IPS DF 4.7 (cell line): ENCODE data around the gene BNC2.

Experiments
- DNase-seq: peaks from one replicate; pipeline ENCODE4 v3.0.0-alpha.2; 2013; ENCODE audit warnings: low spot score; ENCODE audit errors: extremely low read depth

The BNC2 gene

GRCh38 chr9:16816011-16816410 is 54.5 kb downstream of the BNC2 start:
- no peak for DNase-seq

GRCh38 chr9:16815079-16815478 is 55.4 kb downstream of the BNC2 start:
- DNase-seq = no peak

- no peak for DNase-seq
These were observed 56.6 kb downstream of the BNC2 start for GRCh38 chr9:16813838-16814237.

- no peak for DNase-seq
These were observed 58.3 kb downstream of the BNC2 start for GRCh38 chr9:16811987-16812685.

GRCh38 chr9:16809912-16810610 is 60.4 kb downstream of the BNC2 start:
- peak; percentile 100 for DNase-seq

- no peak for DNase-seq
These were observed 63.8 kb downstream of the BNC2 start for GRCh38 chr9:16806674-16807073.

GRCh38 chr9:16803648-16804047 is 66.8 kb downstream of the BNC2 start:
- DNase-seq = no peak

GRCh38 chr9:16801871-16802466 is 68.5 kb downstream of the BNC2 start:
- no peak for DNase-seq

- no peak for DNase-seq
These were observed 74.1 kb downstream of the BNC2 start for GRCh38 chr9:16796304-16796825.

- DNase-seq = no peak
These were observed 75.4 kb downstream of the BNC2 start for GRCh38 chr9:16794871-16795639.

- no peak for DNase-seq
These were observed 76.4 kb downstream of the BNC2 start for GRCh38 chr9:16794103-16794502.

- no peak for DNase-seq
These were observed 82.7 kb downstream of the BNC2 start for GRCh38 chr9:16787724-16788123.

GRCh38 chr9:16784002-16784401 is 86.5 kb downstream of the BNC2 start:
- DNase-seq = no peak

- DNase-seq = no peak
These were observed 88.0 kb downstream of the BNC2 start for GRCh38 chr9:16782490-16782889.

- DNase-seq = no peak
These were observed 95.1 kb downstream of the BNC2 start for GRCh38 chr9:16775330-16775729.

- no peak for DNase-seq
These were observed 96.9 kb downstream of the BNC2 start for GRCh38 chr9:16773617-16774016.

- no peak for DNase-seq
These were observed 97.4 kb downstream of the BNC2 start for GRCh38 chr9:16773116-16773515.

GRCh38 chr9:16771356-16771755 is 99.1 kb downstream of the BNC2 start:
- no peak for DNase-seq

GRCh38 chr9:16769291-16769690 is 101.2 kb downstream of the BNC2 start:
- no peak for DNase-seq

- no peak for DNase-seq
These were observed 101.7 kb downstream of the BNC2 start for GRCh38 chr9:16768816-16769215.

- no peak for DNase-seq
These were observed 103.1 kb downstream of the BNC2 start for GRCh38 chr9:16767366-16767765.

- DNase-seq = no peak
These were observed 106.5 kb downstream of the BNC2 start for GRCh38 chr9:16763946-16764345.
